Measurements from ENCODE around the gene KCNG1. TPM values are rescaled to one million over a fixed set of nuclear protein-coding genes. Genes with fewer than 3 reads are reported as not detected.

Gene KCNG1
- total RNA-seq, 2 experiments from 2014 or later: 1.0 to 1.2 TPM

DNA sequence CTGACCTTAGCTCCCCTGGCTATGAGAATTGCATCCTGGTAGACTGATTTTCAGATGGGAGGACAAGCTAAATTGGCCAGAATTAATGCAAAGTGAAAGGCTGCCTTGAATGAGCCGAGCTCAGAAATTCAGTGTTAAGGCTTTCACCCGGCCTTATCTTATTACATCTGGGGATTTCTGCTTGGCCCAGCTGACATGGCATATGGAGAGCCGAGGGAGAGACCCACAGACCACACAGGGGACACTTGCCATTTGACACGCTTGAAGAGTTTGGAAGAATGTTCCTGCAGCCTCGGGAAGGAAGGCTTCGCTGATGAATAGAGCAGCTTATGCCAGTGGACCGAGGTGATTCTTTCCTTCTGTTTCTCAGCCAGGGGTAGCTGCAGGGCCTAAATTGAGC, 55.3 kb downstream of the KCNG1 start:
- H3K4me1 Mint-ChIP-seq: peaks cover 7% of the 10 kb centered on the region
- H3K27ac Mint-ChIP-seq: no peak overlapping the region
- H3K9me3 Mint-ChIP-seq: no peaks in the 10 kb centered on the region
- no peak overlapping the region for H3K4me3 Mint-ChIP-seq
- H3K36me3 Mint-ChIP-seq: peaks cover 1% of the 10 kb centered on the region
- no peak for DNase-seq
- no peaks in the 10 kb centered on the region for H3K27me3 Mint-ChIP-seq

DNA sequence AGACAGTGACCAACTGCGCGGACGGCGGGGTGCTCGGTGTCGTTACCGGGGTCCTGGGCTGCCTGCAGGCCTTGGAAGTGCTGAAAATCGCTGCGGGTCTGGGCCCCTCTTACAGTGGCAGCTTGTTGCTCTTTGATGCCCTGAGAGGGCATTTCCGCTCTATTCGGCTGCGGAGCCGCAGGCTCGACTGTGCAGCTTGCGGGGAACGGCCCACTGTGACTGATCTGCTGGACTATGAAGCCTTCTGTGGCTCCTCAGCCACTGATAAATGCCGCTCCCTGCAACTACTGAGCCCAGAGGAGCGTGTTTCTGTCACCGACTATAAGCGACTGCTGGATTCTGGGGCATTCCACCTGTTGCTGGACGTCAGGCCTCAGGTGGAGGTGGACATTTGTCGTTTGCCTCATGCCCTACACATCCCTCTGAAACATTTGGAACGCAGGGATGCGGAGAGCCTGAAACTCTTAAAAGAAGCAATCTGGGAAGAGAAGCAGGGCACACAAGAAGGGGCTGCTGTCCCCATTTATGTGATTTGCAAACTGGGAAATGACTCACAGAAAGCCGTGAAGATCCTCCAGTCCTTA, 63.3 kb downstream of the KCNG1 start:
- no peaks in the 10 kb centered on the region for H3K27me3 Mint-ChIP-seq
- H3K9me3 Mint-ChIP-seq: no peaks in the 10 kb centered on the region
- H3K27ac Mint-ChIP-seq: peak overlapping the region; percentile 98
- peak overlapping the region; percentile 94 for H3K4me3 Mint-ChIP-seq
- peaks cover 46% of the 10 kb centered on the region for H3K4me1 Mint-ChIP-seq
- H3K36me3 Mint-ChIP-seq: peaks cover 29% of the 10 kb centered on the region
- DNase-seq: no peak

DNA sequence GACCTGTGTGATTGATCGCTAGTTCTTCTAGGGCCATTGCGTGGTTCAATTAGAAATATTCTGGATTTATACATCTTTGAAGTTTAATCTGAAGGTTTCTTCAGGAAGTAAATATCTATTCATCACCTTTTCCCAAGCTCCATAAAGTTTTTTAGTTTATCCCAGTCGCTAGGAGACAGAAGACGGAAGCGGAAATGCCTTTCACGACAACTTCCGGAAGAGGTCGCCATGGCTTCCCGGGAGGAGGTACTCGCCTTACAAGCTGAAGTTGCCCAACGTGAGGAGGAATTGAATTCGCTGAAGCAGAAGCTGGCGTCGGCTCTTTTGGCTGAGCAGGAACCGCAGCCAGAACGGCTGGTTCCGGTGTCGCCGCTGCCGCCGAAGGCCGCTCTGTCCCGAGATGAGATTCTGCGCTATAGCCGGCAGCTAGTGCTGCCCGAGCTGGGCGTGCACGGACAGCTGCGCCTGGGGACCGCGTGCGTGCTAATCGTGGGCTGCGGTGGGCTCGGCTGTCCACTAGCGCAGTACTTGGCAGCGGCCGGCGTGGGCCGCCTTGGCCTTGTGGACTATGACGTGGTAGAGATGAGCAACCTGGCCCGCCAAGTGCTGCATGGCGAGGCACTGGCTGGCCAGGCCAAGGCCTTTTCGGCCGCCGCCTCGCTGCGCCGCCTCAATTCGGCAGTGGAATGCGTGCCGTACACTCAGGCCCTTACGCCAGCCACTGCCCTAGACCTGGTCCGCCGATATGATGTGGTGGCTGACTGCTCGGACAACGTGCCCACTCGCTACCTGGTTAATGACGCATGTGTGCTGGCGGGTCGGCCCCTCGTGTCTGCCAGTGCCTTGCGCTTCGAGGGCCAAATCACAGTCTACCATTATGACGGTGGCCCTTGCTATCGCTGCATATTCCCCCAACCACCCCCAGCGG, 64.0 kb downstream of the KCNG1 start, which contains the start of gene MOCS3:
Gene MOCS3, plus strand, starts transcription at position 204 of the 928 bp plus-strand sequence. Its CDS starts 25 bp downstream, at position 229.
- peak; percentile 76 for DNase-seq
- Mint-ChIP-seq H3K9me3 (no peaks in the 10 kb centered on the region), H3K4me3 (peak within 1 kb of the TSS; percentile 94), H3K36me3 (peaks cover 32% of the 10 kb centered on the region), H3K27me3 (no peaks in the 10 kb centered on the region), H3K27ac (peak within 1 kb of the TSS; percentile 98), H3K4me1 (peaks cover 50% of the 10 kb centered on the region)

DNA sequence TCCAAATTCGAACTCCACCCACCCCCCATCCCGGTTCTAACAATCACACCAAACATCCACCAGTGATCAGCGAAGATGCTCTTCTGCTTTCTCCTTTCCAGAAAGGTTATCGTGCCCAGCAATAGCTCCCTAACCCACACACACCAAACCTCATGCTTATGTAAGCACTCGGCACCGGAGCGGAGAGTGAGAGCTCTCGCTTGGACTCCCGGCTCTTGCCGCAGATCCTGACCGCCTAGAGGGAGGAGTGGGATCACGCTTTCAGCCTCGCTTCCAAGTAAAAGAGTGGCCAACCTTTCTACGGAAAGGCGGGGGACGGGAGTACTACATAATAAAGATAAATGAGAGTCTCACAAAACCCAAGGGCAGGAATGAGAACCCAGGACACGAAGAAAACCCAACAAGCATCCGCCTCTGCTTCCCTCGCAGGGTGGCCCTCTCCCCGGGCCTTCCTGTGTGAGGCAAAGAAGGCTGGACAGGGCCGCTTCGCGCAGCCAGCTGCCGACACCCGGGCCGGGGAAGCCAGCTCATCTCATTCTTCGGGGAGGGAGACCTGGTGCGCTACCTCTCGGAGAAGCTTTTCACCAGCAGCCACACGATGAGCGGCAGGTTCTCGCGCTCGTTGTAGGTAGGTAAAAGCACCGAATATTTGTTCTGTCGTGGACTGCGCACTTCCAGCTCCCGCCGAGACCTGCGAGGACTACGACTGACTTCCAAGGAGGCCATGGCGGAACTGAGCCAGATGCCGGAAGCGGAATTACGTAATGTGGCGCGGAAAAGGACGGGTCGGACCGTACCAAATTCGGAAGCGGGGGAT, 64.9 kb downstream of the KCNG1 start, which contains the start of gene DPM1:
Gene DPM1, minus strand, starts transcription at position 735 of the 817 bp plus-strand sequence. Its CDS starts 9 bp downstream, at position 726.
- Mint-ChIP-seq H3K9me3 (no peaks in the 10 kb centered on the region), H3K4me1 (peaks cover 51% of the 10 kb centered on the region), H3K27ac (peak within 1 kb of the TSS; percentile 98), H3K36me3 (peaks cover 32% of the 10 kb centered on the region), H3K4me3 (peak within 1 kb of the TSS; percentile 94), H3K27me3 (no peaks in the 10 kb centered on the region)
- peak; percentile 83 for DNase-seq

DNA sequence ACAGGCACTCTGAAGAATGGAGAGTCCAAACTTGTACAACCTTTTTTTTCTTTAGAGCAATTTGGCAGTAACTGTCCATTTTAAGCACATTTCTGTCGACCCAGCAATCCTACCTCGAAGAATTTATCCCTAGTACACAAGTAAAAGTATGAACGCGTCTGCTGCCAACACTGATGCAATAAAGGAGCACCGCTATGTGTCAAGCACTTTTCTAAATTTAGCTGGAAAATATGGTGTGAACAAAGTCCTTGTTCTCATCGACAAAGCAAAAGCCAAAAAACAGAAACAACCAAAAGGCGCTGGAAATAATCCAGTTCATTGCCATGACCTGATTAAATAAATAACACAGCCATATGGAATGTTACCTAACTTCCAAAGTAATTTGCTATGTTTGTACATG, 65.6 kb downstream of the KCNG1 start:
- Mint-ChIP-seq H3K4me3 (peak overlapping the region; percentile 94), H3K27me3 (no peaks in the 10 kb centered on the region), H3K9me3 (no peaks in the 10 kb centered on the region), H3K4me1 (peaks cover 48% of the 10 kb centered on the region), H3K27ac (peak overlapping the region; percentile 98), H3K36me3 (peaks cover 28% of the 10 kb centered on the region)
- DNase-seq: no peak

DNA sequence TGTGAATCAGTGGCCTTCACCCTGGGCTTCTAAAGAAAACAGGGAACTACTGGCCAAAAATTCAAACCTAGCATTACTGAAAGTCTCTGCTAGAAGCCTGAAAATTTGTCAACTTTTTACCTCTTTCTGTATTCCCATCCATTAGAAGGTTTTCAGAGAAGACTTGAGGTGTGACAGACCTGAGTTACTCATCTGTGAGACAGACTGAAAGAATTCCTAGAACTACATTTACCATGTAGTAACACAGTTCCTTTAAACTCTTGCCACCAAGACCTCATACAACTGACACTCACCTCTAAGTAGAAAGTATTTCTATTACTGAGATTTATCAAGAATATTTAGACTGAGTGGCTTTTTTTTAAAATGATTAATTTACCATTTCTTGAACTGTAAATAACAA, 69.1 kb downstream of the KCNG1 start:
- no peak overlapping the region for H3K4me3 Mint-ChIP-seq
- peaks cover 34% of the 10 kb centered on the region for H3K4me1 Mint-ChIP-seq
- DNase-seq: no peak
- no peak overlapping the region for H3K27ac Mint-ChIP-seq
- H3K9me3 Mint-ChIP-seq: no peaks in the 10 kb centered on the region
- no peaks in the 10 kb centered on the region for H3K27me3 Mint-ChIP-seq
- peaks cover 17% of the 10 kb centered on the region for H3K36me3 Mint-ChIP-seq

Other genes starting within 250 kb of the KCNG1 start
- gene BCAS4, start 228.0 kb downstream of the KCNG1 start, total RNA-seq: 10 to 100 TPM; 27.1 to 28.9 TPM
- 10 to 100 TPM; 73.0 to 80.7 TPM for gene ADNP, start 91.7 kb downstream of the KCNG1 start, total RNA-seq
- gene DPM1, start 64.6 kb downstream of the KCNG1 start, total RNA-seq: 10 to 100 TPM; 84.6 to 88.1 TPM
- gene MOCS3, start 64.3 kb downstream of the KCNG1 start, total RNA-seq: 1 to 10 TPM; 7.8 TPM

Data from activated naive CD8-positive, alpha-beta T cell treated with anti-CD3 and anti-CD28 coated beads for 36 hours (primary cell).